Lower lobe of right lung (tissue), 2 donors: ENCODE measurements around the gene GLI1. TPM values are rescaled to one million over a fixed set of nuclear protein-coding genes. Genes with fewer than 3 reads are reported as not detected.

Source experiments
- ATAC-seq, 2 donors: fragments of 200-7000 bp; cut with Tn5 transposase; one replicate each; pipeline ENCODE4 v1.9.1; 2020 to 2022; ENCODE audit warnings: mild to moderate bottlenecking in 2 of 2, moderate library complexity in 2 of 2
- DNase-seq: peaks from one replicate; pipeline ENCODE4 v3.0.0-alpha.2; 2020
- H3K27ac ChIP-seq: fragments of 200-600 bp; one replicate; pipeline ENCODE4 v1.8.0; 2022
- H3K27me3 ChIP-seq: fragments of 200-600 bp; one replicate; pipeline ENCODE4 v1.8.0; 2022; ENCODE audit warnings: low read depth
- H3K36me3 ChIP-seq: fragments of 200-600 bp; one replicate; pipeline ENCODE4 v1.8.0; 2022; ENCODE audit warnings: mild to moderate bottlenecking
- H3K4me1 ChIP-seq: fragments of 200-600 bp; one replicate; pipeline ENCODE4 v1.8.0; 2022
- H3K4me3 ChIP-seq: fragments of 200-600 bp; one replicate; pipeline ENCODE4 v1.8.0; 2022; ENCODE audit warnings: mild to moderate bottlenecking
- H3K9me3 ChIP-seq: fragments of 200-600 bp; one replicate; pipeline ENCODE4 v1.8.0; 2022
- CTCF ChIP-seq: fragments of 200-600 bp; IDR thresholded peaks from one replicate; pipeline ENCODE4 v1.8.0; 2022; ENCODE audit warnings: antibody characterized with exemption, mild to moderate bottlenecking
- intact Hi-C: fragments of 100-400 bp; cut with DNase I; formaldehyde crosslinking; loops from one replicate; pipeline ENCODE4 v1.11.0; 2022
- total RNA-seq: library from RNA; stranded (reverse); fragmentation: NEBNext Ultra II Directional; extraction: Animal tissue kit (Norgen Biotek cat#: 25700); gene quantifications from one replicate; pipeline ENCODE4 v1.2.1, GENCODE V29; 2021
- donor health status: DM: no; HTN: yes; CAD: no; lungs with severe emphysema.

Gene GLI1
- total RNA-seq, 1 donor from 2014 or later = 0.21 TPM

- peaks cover 14% of the 10 kb centered on the region for H3K4me1 ChIP-seq
- no peak for TF ChIP-seq CTCF
- DNase-seq = peak; percentile 69
Observed at GRCh38 chr12:57430112-57430930, 29.3 kb upstream of the GLI1 start.

GRCh38 chr12:57430931-57431566, 28.5 kb upstream of the GLI1 start, which contains the start of gene R3HDM2:
Gene R3HDM2 (minus strand): TSS chr12:57431043. CDS start chr12:57310428, 120,615 bp downstream.
- Histone ChIP-seq H3K27me3 (no peaks in the 10 kb centered on the region), H3K9me3 (no peaks in the 10 kb centered on the region), H3K4me1 (peaks cover 14% of the 10 kb centered on the region), H3K36me3 (no peaks in the 10 kb centered on the region), H3K4me3 (peak within 1 kb of the TSS; percentile 77), H3K27ac (peak within 1 kb of the TSS; percentile 83)
- peak; percentile 98 for DNase-seq
- TF ChIP-seq CTCF = no peak
- intact Hi-C loops = no loop called here
- ATAC-seq = peak; percentile 99

More at GRCh38 chr12:57430112-57430930, 29.3 kb upstream of the GLI1 start:
- Histone ChIP-seq H3K27me3 (no peaks in the 10 kb centered on the region), H3K9me3 (no peaks in the 10 kb centered on the region), H3K4me3 (peak overlapping the region; percentile 77), H3K36me3 (peaks cover 4% of the 10 kb centered on the region), H3K27ac (peak overlapping the region; percentile 83)
- intact Hi-C loops = no loop called here
- peak; percentile 84 to 88 for ATAC-seq

- H3K4me1 ChIP-seq = peaks cover 14% of the 10 kb centered on the region
- ATAC-seq = no peak
- H3K27me3 ChIP-seq = no peaks in the 10 kb centered on the region
- peak overlapping the region; percentile 83 for H3K27ac ChIP-seq
- no peaks in the 10 kb centered on the region for H3K36me3 ChIP-seq
- H3K9me3 ChIP-seq = no peaks in the 10 kb centered on the region
- DNase-seq = no peak
- peak overlapping the region; percentile 77 for H3K4me3 ChIP-seq
- intact Hi-C loops = no loop called here
- no peak for TF ChIP-seq CTCF
Observed at GRCh38 chr12:57431654-57432188, 27.9 kb upstream of the GLI1 start.

GRCh38 chr12:57433370-57433769, 26.2 kb upstream of the GLI1 start:
- H3K4me3 ChIP-seq = no peak overlapping the region
- H3K27ac ChIP-seq = no peak overlapping the region
- TF ChIP-seq CTCF = no peak
- no peak for DNase-seq
- no peaks in the 10 kb centered on the region for H3K27me3 ChIP-seq
- no peaks in the 10 kb centered on the region for H3K36me3 ChIP-seq
- H3K9me3 ChIP-seq = no peaks in the 10 kb centered on the region
- H3K4me1 ChIP-seq = peaks cover 14% of the 10 kb centered on the region
- intact Hi-C loops = no loop called here
- no peak for ATAC-seq

- no peak within 1 kb of the TSS for H3K4me3 ChIP-seq
- no peaks in the 10 kb centered on the region for H3K36me3 ChIP-seq
- intact Hi-C loops = no loop called here
- ATAC-seq (no peak), DNase-seq (no peak)
- H3K27ac ChIP-seq = no peak within 1 kb of the TSS
- TF ChIP-seq CTCF = no peak
- H3K9me3 ChIP-seq = no peaks in the 10 kb centered on the region
- peaks cover 8% of the 10 kb centered on the region for H3K4me1 ChIP-seq
- H3K27me3 ChIP-seq = no peaks in the 10 kb centered on the region
Observed at GRCh38 chr12:57434517-57435223, 24.9 kb upstream of the GLI1 start, which contains the start of gene INHBC. Gene INHBC (plus strand): TSS chr12:57434784. CDS start chr12:57434887, 103 bp downstream.
